ENCODE data around the gene ZNF362. TPM values are rescaled to one million over a fixed set of nuclear protein-coding genes. Genes with fewer than 3 reads are reported as not detected.

The ZNF362 gene
- total and polyA plus RNA-seq, 2 experiments from 2014 or later, result 22.5 to 55.0 TPM

- no peak overlapping the region for H3K4me3 ChIP-seq
- no peaks in the 10 kb centered on the region for H3K27me3 ChIP-seq
- H3K9me2 ChIP-seq (replicated peaks; ENCODE audit: insufficient read depth), result no peaks in the 10 kb centered on the region
- H3K9me3 ChIP-seq (ENCODE audit: low read depth), result no peaks in the 10 kb centered on the region
- no peaks in the 10 kb centered on the region for H3K36me3 ChIP-seq (replicated peaks; ENCODE audit: insufficient read depth, low read depth)
- peaks cover 88% of the 10 kb centered on the region for H4K20me1 ChIP-seq (ENCODE audit: insufficient read depth, poor library complexity, severe bottlenecking)
- WGBS (ENCODE audit: low lambda C conversion rate, missing lambda C conversion rate), result 12% methylated on average over 7 of the region's 7 CpGs
- no peak overlapping the region for H2AFZ ChIP-seq
- peak overlapping the region; percentile 96 for H3K27ac ChIP-seq
- H3K4me1 ChIP-seq (ENCODE audit: insufficient read depth), result peaks cover 96% of the 10 kb centered on the region
- DNase-seq (ENCODE audit: low spot score), result peak; percentile 91
- H3K79me2 ChIP-seq, result peaks cover 96% of the 10 kb centered on the region
- H3K4me2 ChIP-seq, result peak overlapping the region; percentile 60
- TF ChIP-seq, protein P1, sequence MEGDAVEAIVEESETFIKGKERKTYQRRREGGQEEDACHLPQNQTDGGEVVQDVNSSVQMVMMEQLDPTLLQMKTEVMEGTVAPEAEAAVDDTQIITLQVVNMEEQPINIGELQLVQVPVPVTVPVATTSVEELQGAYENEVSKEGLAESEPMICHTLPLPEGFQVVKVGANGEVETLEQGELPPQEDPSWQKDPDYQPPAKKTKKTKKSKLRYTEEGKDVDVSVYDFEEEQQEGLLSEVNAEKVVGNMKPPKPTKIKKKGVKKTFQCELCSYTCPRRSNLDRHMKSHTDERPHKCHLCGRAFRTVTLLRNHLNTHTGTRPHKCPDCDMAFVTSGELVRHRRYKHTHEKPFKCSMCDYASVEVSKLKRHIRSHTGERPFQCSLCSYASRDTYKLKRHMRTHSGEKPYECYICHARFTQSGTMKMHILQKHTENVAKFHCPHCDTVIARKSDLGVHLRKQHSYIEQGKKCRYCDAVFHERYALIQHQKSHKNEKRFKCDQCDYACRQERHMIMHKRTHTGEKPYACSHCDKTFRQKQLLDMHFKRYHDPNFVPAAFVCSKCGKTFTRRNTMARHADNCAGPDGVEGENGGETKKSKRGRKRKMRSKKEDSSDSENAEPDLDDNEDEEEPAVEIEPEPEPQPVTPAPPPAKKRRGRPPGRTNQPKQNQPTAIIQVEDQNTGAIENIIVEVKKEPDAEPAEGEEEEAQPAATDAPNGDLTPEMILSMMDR (IDR thresholded peaks at IDR 0.05; ENCODE audit: poor library complexity), result no peak
- TF ChIP-seq EZH2 (IDR thresholded peaks at IDR 0.05; ENCODE audit: borderline replicate concordance) (no peak), EZH2phosphoT487 (IDR thresholded peaks at IDR 0.05; ENCODE audit: low read depth, severe bottlenecking, unreplicated experiment) (no peak)
These were observed 85.9 kb downstream of the ZNF362 start for GRCh38 chr1:33342041-33342723.

DNA sequence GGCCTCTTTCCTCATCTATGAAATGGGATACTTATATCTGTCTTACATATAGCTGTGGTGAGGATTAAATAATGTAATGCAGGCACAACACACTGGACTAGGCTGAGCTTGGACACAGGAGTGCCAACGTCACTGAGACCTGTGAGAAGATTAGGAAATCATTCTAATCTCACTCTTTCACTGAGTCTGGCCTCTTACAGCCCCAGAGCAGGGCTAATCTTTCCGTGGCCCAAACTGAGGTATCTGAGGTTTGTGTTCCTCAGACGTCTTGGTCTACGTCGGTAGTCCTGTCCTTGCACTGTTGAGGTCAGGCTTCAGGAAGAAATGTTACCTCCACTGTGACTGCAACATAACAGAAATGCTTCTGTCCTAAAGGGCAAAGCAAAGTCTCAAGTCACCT, 87.2 kb downstream of the ZNF362 start:
- H4K20me1 ChIP-seq (ENCODE audit: insufficient read depth, poor library complexity, severe bottlenecking), result peaks cover 83% of the 10 kb centered on the region
- H3K79me2 ChIP-seq, result peaks cover 96% of the 10 kb centered on the region
- H3K4me1 ChIP-seq (ENCODE audit: insufficient read depth), result peaks cover 94% of the 10 kb centered on the region

DNA sequence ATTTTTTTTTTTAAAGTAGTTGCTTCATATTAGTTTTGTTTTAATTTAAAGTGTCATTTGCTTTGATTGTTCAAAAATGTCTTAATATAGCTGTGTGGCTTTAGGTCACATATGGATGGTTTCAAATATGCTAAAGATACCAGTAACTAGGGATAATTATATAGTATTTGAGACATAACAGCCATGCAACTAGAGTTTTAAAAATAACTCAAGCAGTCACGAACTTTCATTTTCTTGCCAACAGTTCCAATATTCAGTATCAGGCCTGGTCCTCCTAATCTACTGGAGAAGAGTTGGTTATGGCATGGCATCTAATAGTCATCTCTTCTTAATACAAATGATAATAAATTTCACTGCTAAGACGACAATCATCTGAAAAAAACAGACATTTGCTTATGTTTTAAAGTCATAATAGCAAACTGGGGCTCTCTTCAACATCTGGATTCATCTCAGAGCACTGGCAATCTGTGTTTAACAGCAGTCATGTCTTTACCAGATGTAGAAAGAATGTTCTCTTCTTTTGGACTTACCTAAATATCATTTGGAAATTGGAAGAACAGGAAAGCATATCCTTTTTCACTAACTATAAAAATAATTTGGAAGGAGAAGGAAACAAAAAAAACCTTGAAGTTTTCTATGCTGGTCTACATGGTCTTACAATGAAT, 88.7 kb downstream of the ZNF362 start:
- Histone ChIP-seq H3K9me2 (replicated peaks; ENCODE audit: insufficient read depth) (no peaks in the 10 kb centered on the region), H2AFZ (no peak overlapping the region), H3K4me1 (ENCODE audit: insufficient read depth) (peaks cover 79% of the 10 kb centered on the region), H4K20me1 (ENCODE audit: insufficient read depth, poor library complexity, severe bottlenecking) (peaks cover 76% of the 10 kb centered on the region), H3K27ac (peak overlapping the region; percentile 96), H3K9me3 (ENCODE audit: low read depth) (no peaks in the 10 kb centered on the region), H3K4me2 (peak overlapping the region; percentile 93), H3K79me2 (peaks cover 90% of the 10 kb centered on the region), H3K36me3 (replicated peaks; ENCODE audit: insufficient read depth, low read depth) (no peaks in the 10 kb centered on the region), H3K4me3 (no peak overlapping the region), H3K27me3 (no peaks in the 10 kb centered on the region)
- no peak for TF ChIP-seq EZH2 (IDR thresholded peaks at IDR 0.05; ENCODE audit: borderline replicate concordance)
- no peak for TF ChIP-seq EZH2phosphoT487 (IDR thresholded peaks at IDR 0.05; ENCODE audit: low read depth, severe bottlenecking, unreplicated experiment)
- TF ChIP-seq, protein P1 (IDR thresholded peaks at IDR 0.05; ENCODE audit: poor library complexity), result no peak
- whole genome bisulfite sequencing (ENCODE audit: low lambda C conversion rate, missing lambda C conversion rate), result 59% methylated on average over 2 of the region's 2 CpGs
- DNase-seq (ENCODE audit: low spot score), result no peak

More for the DNA sequence above, 87.2 kb downstream of the ZNF362 start:
- H3K27ac ChIP-seq, result peak overlapping the region; percentile 96
- H2AFZ ChIP-seq, result no peak overlapping the region
- DNase-seq (ENCODE audit: low spot score), result no peak
- no peaks in the 10 kb centered on the region for H3K9me2 ChIP-seq (replicated peaks; ENCODE audit: insufficient read depth)
- peak overlapping the region; percentile 93 for H3K4me2 ChIP-seq
- no peak overlapping the region for H3K4me3 ChIP-seq
- no peaks in the 10 kb centered on the region for H3K9me3 ChIP-seq (ENCODE audit: low read depth)
- TF ChIP-seq, protein P1 (IDR thresholded peaks at IDR 0.05; ENCODE audit: poor library complexity), result no peak
- TF ChIP-seq EZH2 (IDR thresholded peaks at IDR 0.05; ENCODE audit: borderline replicate concordance) (no peak), EZH2phosphoT487 (IDR thresholded peaks at IDR 0.05; ENCODE audit: low read depth, severe bottlenecking, unreplicated experiment) (no peak)
- no peaks in the 10 kb centered on the region for H3K27me3 ChIP-seq
- no peaks in the 10 kb centered on the region for H3K36me3 ChIP-seq (replicated peaks; ENCODE audit: insufficient read depth, low read depth)
- 57% methylated on average over 5 of the region's 5 CpGs for WGBS (ENCODE audit: low lambda C conversion rate, missing lambda C conversion rate)

Data from hepatocyte (in vitro differentiated cells).